NCI-H1105 treated with DMSO at 0.1 percent for 48 hours (cell line): ENCODE measurements around the gene SMARCAL1.
A peak's percentile ranks its signal among the peaks of the same experiment; 100 is the strongest.

Experiments
- DNase-seq: peaks from one replicate; lab custom pipeline; 2025; lab: John Stamatoyannopoulos, UW

The SMARCAL1 gene

DNA sequence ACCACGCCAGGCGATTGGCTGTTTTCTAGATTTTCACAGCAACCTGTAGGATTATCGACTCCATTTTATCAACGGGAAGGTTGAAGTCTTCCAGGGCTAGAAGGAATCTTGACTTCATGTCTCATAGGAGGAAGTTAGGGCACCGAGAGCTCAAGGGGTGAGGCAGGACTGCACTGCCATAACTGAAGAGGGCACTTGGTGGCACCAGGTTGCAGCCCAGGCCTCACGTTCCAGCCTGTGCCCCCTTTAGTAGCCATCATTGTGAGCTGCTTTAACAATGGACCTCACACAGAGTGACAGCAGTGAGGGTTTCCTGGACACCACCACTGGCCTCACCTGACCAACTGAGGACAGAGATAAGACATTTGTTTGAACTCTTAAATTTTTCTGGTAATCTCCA is 63.5 kb downstream of the SMARCAL1 start:
- no peak for DNase-seq

DNA sequence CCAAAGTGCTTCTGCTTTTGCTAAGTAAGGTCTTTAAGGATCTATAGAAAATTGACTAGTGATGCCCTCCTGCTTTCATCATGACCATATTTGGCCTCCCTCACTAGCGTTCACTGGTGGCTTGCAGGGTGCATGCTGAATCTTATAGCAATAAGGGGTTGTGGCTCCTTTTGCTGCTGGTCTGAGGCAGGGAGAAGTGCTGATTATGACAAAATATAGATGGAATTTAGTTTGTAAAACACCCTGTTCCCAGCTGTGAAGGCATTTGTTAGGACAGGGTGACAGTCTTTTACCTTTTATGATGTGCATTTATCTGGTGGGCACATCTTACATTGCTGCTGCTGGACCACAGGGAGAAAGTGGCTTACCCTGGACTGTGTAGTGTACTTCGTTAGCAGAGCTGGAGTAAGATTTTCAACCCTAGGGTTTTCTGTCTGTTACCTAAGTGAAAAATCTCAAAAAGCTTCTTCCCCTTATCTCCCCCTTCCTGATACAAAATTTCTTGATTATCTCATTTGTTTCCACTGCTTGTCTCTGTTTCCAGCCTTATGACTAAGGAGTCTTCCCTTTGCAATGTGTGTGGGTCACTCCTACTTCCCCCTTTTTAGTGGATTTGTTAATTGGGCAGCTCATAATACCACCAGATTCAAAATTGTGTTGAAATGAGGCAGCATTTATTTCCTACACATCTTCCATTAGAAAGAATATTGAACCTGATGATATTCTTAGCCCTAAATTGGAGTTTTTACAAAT is 65.2 kb downstream of the SMARCAL1 start:
- no peak for DNase-seq

DNA sequence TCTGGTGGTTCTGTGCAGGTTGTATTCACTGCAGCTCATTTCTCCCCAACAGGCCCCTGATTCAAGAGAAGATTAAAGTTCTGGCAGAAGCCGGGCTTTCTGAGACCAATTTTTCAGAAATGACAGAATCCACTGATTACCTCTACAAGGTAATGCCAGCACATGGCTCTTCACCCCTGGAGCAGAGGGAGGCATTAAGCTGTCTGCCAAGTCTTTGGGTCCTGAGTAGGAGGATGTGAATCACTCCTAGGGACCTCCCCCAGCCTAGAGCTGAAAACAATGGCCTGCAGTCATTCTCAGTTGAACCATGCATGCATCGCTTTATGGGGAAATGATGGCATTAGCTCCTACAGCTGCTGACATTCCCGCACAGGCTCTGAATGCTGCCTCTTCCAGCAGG is 65.9 kb downstream of the SMARCAL1 start:
- no peak for DNase-seq

DNA sequence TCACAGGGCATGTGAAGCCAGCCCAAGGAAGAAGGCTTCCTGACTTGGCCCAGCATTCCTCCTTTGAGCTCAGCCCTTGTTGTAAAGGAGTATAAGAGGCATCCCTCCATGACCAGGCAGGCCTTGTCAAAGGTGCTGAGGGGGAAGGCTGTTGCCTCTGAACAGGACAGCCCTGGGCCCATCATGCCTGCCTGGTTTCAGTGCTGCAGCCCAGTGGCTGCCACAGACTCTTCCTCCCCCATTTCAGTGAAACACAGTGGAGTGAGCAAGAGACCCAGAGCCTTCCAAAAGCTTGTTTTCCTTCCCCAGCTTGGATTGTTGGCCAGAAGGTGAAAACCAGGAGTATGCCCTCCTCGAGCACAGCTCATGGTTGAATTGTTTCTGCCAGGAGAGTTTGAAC is 66.5 kb downstream of the SMARCAL1 start:
- DNase-seq, result no peak

DNA sequence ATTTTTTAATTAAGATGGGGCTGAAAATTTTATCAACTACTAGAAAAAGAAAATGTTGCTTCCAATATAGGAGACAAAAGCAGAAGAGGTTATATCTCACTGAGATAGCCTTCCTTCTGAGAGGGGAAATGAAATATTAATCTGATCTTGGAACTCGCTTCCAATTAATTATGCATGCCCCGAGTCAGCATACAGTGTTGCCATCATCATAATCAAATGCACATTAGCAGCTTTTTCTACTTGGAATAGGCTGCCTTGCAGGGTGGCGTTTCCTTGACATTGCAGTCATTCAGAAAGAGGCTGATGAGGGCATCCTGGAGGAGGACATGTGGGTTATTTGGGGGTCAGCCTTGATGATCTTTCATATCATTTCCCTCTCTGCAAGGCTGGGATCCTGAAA is 67.9 kb downstream of the SMARCAL1 start:
- no peak for DNase-seq

DNA sequence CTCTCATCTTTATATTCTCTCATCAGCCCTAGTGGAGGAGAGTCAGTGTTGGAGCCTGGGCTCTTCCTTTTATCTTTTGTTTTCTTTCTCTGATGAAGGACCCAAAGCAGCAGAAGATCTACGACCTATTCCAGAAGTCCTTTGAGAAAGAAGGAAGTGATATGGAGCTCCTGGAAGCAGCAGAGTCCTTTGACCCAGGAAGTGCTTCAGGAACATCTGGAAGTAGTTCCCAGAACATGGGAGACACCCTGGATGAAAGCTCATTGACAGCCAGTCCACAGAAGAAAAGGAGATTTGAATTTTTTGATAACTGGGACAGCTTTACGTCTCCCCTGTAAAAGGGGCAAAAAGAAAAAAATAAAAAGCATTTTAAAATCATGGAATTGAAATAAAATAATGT is 70.4 kb downstream of the SMARCAL1 start:
- DNase-seq, result no peak

DNA sequence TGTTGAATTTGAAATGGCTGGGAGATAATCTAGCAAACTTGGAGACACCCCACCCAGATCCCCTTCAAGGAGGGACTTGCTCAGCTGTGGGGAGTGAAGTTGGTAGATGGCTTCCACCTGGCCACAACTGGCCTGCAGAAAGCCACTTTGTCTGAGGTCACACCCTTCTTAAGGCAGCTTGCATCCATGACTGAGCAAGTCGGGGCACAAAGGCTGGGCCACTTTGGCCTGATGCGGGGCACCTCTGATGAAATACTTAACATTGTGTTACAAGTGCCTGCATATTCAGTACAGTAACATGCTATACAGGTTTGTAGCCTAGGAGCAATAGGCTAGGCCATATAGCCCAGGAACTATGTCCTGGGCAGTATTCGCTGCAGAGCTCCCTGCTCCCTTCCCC is 73.0 kb downstream of the SMARCAL1 start:
- DNase-seq, result no peak

DNA sequence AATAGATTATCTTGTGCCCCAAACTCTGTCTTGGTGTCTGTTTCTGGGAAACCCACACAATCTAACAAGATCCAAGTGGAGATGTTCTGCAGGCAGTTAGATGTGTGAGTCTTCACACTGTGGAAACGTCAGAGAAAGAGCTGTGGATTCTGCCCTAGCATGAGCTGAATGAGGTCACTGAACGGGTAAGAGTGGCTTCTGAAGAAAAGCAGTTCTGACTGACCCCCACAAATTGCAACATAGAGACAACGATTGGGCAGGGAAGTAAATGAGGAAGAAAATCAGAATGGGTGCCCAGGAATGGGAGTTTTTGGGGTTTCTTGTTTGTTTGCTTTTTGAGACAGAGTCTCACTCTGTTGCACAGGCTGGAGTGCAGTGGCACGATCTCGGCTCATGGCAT is 73.5 kb downstream of the SMARCAL1 start:
- no peak for DNase-seq

DNA sequence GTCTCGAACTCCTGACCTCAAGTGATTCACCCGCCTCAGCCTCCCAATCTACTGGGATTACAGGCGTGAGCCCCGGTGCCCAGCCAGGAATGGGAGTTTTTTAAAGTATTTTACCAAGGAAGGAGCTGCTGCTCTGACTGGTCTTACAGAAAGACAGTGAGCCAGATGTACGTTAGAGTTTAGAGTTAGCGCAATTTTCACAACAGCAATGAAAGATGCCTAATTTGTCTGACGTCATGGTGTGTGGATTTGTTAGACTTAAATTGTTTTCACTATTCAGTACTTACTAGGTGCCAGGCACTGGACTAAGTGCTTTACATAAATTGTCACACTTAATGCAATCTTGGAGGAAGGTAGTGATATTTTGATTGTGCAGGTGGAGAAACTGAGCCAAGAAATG is 74.0 kb downstream of the SMARCAL1 start:
- no peak for DNase-seq

DNA sequence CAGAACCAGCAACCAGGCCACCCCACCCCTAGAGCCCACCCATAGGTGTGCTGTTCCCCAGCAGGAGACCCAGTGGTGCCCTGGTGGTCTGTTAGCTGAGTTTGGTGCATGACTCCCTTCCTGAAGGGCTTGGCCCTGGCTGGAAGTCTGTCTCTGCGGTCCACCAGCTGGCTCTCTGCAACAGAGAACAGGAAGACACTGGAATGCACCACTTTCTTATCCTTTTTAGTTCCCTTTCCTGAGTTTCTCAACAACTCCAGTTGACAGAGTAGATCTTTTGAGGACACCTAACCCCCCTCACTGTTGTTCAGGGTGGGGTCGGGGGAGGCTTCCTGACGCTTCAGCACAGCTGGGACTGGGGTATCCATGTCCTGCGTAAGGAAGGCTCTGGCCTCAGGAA is 74.4 kb downstream of the SMARCAL1 start:
- no peak for DNase-seq

DNA sequence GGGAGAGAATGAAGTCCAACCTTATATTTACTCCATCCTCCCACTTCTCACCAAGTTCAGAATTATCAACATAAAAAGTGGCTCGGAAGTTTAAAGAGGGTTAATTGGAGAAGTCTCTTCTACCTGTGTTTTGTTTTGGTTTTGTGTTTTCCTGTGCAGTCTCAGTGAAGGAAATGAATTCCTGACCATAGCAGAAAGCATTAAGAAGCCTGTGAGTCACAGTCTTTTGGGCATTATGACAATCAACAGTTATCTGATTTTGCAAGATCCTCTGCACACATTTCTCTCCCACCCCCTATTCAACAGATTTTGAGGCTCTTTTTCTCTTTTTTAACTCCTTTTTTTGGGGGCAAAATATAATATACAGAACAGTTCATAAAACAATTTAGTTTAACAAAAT is 77.8 kb downstream of the SMARCAL1 start:
- DNase-seq, result no peak

DNA sequence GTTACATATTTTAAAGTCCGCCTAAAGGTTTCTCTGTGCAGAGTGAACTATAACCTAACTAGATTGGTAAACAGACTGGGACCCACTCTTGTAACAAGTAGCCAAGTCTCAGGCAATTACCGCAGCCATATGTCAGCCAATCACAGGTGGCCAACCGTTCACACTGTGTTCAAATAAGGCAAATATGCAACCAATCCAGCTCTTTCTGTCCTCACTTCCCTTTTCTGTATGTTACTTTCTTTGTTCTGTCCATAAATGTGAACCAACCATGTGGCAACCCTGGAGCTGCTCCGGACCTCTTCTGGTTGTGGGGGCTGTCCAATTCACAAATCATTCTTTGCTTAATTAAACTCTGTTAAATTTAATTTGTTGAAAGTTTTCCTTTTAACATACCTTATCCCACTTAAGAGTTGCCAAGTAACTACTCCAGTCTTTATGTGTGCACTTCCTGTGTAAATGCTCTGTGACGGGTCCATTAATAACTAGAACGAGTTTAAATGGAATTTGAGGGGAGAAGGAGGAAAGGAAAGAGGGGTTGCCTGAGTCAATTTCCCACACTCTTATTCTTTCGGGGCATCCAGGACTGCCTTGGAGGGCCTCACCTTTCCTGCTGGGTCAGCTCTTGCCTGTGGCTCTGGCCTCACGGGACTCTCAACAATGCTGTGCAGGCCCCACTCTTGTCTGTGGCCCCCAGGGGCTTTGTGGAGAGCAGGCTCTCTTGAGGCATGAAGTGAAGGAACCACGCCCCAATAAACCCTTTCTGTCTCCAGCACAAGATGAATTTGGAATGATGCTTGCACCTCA is 79.7 kb downstream of the SMARCAL1 start:
- DNase-seq, result no peak

DNA sequence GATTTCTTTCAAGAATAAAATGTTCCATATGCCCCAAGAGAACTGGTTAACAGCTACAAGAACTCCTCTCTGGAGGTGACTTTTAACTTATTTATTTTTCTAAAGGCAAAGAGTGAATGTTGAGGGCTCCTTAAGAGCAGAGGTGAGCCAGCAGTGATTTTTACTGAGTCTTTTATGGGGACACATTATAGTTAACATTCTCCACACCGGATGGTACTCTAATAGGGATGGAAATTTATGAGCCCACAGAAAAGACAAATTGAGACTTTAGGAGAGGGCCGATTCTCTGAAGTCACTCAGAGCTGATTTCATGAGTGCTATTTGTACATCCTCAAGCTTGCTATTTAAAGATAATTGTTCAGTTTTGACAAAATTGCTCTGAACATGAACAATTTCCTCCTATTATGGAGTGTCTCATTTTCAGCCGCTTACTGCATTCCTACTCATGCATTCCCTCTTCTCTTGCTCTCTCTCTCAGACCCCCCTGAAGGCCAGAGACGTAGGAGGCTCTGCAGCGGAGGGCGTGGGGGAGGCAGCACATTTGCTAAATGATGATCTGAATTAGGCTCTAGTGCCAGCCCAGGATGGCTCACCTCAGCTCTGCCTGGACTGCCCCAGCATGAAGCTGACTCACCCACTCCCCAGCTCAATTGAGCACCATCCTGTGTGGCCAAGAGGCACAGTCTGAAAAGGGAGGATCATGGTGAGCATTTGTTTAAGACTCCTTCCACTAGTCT is 80.5 kb downstream of the SMARCAL1 start:
- no peak for DNase-seq

DNA sequence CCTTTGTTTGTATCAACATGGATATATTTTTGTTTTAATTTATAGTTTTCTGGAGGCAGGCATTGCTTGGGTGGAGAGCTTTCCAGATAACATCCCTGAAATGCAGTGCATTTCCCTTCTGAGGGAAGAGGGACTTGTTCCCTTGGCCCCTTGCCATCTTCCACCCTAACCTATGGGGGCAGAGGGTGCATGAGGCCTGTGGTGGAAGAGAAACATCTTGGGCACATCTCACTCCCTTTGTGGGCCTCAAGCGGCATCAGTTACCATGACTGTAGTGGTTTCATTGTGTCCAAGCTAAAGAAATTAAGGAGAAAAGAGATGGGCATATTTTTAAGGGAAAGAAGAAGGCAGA is 81.0 kb downstream of the SMARCAL1 start:
- DNase-seq, result no peak

DNA sequence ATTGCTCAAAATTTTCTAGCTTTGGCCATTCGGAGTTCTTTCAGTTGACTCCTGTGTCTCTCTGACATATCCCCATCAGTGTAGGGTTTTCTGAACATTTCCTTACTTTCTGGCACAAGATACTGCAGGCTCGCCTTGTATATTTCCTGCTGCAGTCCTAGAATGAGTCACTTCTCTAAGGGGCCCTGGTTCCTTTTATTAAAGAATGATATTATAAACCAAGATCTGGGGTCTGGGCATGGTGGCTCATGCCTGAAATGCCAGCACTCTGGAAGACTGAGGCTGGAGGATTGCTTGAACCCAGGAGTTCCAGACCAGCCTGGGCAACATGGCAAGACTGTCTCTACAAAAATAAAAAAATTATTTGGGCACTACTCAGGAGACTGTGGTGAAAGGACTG is 83.4 kb downstream of the SMARCAL1 start:
- no peak for DNase-seq

DNA sequence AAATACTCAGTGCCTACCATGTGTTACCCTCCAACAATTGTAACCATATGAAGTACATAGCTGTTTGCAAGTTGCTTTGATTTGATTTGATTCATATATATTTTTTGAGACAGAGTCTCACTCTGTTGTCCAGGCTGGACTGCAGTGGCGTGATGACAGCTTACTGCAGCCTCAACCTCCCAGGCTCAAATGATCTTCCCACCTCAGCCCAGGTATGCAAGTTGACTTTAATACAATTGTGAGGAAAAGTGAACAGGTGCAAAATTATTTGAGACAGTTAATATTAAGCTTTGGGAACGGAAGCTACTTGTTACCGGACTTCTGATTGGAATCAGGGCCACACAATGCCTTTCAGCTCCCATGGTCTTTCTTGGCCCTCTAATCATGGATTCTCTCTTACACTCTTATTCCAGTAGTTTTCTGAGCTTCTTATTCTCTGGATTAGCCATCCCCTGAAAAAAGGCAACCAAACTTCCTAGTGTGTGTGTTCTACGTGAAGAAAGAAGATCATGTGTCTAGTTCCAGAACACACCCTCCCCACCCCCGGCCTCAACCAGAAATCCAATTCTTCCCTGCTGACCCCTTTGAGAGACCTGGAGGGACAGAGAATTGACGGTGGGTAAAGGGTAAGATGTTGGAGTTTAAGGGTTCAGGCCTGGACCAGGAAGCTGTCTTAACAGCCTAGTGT is 85.2 kb downstream of the SMARCAL1 start:
- no peak for DNase-seq

DNA sequence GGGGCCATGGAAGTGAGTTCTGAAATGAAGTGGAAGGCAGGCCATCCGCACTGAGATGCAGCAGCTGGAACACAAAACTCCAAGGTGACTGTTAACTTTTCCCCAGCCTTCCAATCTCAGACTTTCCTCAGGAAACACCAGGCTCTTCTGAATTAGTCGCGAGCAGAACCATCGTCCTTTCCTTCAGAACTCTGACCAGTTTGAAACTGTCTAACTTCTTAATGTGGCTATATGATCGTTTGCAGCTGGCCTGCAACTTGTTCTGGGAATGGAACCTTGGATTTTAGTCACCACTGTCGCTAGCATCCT is 85.7 kb downstream of the SMARCAL1 start:
- no peak for DNase-seq

DNA sequence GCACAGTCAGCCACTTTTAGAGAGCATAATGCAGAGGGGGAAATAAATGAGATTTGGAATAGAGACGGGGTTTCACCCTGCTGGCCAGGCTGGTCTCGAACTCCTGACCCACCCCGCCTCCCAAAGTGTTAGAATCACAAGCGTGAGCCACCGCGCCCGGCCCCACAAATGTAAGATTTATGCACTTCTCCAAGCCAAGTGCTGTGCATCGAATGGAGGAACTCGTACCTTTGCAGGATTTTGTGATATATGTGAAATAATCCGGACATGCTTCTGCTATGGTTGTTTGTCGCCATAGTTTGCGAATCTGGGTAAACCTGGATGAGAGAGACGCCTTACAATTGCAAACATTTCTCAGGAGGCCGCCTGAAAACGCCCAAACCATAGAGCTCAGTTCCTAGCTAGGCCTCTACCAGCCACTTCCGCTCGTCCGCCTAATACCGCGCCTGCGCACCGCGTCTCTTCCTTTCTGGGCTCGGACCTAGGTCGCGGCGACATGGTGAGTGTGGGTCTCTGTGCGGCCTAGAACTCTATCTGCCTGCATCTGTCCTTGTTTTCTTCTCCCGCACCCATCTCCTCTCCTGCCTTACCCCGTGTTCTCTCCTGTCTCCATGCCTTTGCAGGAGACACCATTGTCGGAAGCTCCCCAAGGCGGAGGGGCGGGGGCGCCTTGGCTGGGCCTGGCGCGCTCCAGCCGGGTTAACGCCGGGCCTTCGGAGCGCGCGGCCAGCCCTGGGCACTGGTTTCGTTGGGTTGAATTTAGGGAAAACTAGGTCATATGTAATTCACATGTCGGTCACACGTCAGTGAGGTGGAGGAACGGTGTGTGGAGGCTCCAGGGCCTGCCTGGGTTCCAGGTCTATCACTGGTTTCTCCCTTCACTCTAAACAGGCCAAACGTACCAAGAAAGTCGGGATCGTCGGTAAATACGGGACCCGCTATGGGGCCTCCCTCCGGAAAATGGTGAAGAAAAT is 86.4 kb downstream of the SMARCAL1 start, which contains the start of gene RPL37A:
Gene RPL37A, plus strand, starts transcription at position 466 of the 974 bp plus-strand sequence. Its CDS starts 31 bp downstream, at position 497.
- peak; percentile 91 for DNase-seq

DNA sequence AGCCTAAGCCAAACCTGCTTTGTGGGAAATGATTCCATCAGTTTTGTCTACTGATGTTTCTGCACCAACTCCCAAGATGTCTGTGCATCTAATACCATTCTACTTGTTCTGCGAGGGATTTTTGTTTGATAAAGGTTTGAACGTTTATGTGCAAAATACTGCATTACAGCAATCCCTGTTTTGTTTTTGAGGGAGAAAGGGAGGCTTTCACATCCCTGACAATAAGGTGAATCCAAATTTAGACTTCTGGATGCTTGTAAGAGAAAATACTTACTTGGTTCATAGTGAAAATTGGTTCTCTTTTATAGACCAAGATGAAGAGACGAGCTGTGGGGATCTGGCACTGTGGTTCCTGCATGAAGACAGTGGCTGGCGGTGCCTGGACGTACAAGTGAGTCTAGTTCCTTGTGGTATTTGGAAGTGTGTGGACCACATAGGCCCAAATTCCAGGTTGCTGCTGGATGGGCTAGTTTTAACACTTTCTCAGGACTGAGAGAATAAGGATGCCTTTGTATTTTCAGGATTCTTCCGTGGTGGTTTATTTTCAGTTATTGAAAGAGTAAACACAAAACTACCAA is 87.4 kb downstream of the SMARCAL1 start:
- DNase-seq, result no peak

DNA sequence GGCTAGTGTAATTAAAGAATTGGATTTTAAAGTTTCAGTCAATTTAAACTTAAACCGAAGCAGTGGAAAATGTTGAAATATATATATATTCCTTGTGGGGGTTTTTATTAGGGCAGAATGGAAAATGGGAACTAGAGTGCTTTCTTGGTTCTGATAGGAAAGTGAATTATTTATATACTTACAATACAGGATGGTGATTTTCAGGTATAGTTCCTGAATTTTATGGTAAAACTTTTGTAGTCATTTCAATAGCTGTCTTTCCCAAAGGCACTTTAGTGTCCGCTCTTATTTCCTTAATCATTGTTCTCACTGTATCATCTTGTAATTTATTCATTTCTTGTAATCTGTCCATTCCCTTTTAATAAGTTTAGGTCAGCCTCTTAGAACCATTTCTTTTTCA is 88.3 kb downstream of the SMARCAL1 start:
- no peak for DNase-seq

DNA sequence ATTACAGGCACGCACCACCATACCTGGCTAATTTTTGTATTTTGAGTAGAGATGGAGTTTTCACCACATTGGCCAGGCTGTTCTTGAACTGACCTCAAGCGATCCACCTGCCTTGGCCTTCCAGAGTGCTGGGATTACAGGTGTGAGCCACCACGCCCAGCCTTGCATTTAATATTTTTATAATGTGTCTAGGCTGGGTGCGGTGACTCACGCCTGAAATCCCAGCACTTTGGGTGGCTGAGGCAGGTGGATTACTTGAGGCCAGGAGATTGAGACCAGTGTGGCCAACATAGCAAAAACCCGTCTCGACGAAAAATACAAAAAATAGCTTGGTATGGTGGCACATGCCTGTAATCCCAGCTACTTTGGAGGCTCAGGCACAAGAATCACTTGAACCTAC is 89.6 kb downstream of the SMARCAL1 start:
- DNase-seq, result no peak
